Right lobe of liver (tissue), 4 donors: ENCODE results near the gene TEX10.

Experiments
- CTCF ChIP-seq, 4 donors: fragments of 200-600 bp in 3 of 4; fragments of 450-650 bp in 1 of 4; IDR thresholded peaks; one replicate each; pipeline versions ENCODE4 v1.5.1 to v1.8.0; 2016 to 2022; ENCODE audit warnings: antibody characterized with exemption in 4 of 4, mild to moderate bottlenecking in 2 of 4
- POLR2A ChIP-seq: fragments of 450-650 bp; IDR thresholded peaks from one replicate; pipeline ENCODE4 v1.6.1; 2017; ENCODE audit warnings: antibody characterized with exemption, mild to moderate bottlenecking
- donor health status: DM: no; HTN: no; CAD: no.
- donor health status: DM: no; HTN: no; CAD: no.
- donor health status: DM: no; HTN: yes; CAD: no.

GRCh38 chr9:100368672-100369071, 15.9 kb upstream of the TEX10 start:
- TF ChIP-seq CTCF (IDR thresholded peaks at IDR 0.05) (no peak), POLR2A (no peak)
